NOMO-1 treated with dmso at 0.1 percent for 144 hours (cell line): Measurements from ENCODE around the gene SYT1.

Source experiments
- DNase-seq: peaks from one replicate; lab custom pipeline; 2025; ENCODE audit not compliant: unreplicated experiment; lab: John Stamatoyannopoulos, UW

The SYT1 gene

GRCh38 chr12:79127271-79127751 lies 262.7 kb downstream of the SYT1 start:
- peak; percentile 86 for DNase-seq

- no peak for DNase-seq
Observed at GRCh38 chr12:79128956-79129355, 264.4 kb downstream of the SYT1 start.

- DNase-seq, result no peak
Observed at GRCh38 chr12:79138872-79139271, 274.3 kb downstream of the SYT1 start.

- DNase-seq, result no peak
Observed at GRCh38 chr12:79140711-79141110, 276.1 kb downstream of the SYT1 start.

GRCh38 chr12:79141776-79142175 lies 277.2 kb downstream of the SYT1 start:
- DNase-seq, result no peak

- no peak for DNase-seq
Observed at GRCh38 chr12:79143803-79144202, 279.2 kb downstream of the SYT1 start.

- DNase-seq, result no peak
Observed at GRCh38 chr12:79151956-79152355, 287.4 kb downstream of the SYT1 start.

- no peak for DNase-seq
Observed at GRCh38 chr12:79155683-79156082, 291.1 kb downstream of the SYT1 start.

- no peak for DNase-seq
Observed at GRCh38 chr12:79156846-79157463, 292.4 kb downstream of the SYT1 start.

GRCh38 chr12:79161249-79161934 lies 296.8 kb downstream of the SYT1 start:
- DNase-seq, result no peak

- no peak for DNase-seq
Observed at GRCh38 chr12:79162147-79162772, 297.7 kb downstream of the SYT1 start.

GRCh38 chr12:79162948-79163347 lies 298.4 kb downstream of the SYT1 start:
- no peak for DNase-seq

GRCh38 chr12:79164890-79165289 lies 300.3 kb downstream of the SYT1 start:
- no peak for DNase-seq

GRCh38 chr12:79168687-79169086 lies 304.1 kb downstream of the SYT1 start:
- no peak for DNase-seq

- no peak for DNase-seq
Observed at GRCh38 chr12:79174626-79175025, 310.1 kb downstream of the SYT1 start.

GRCh38 chr12:79183003-79183402 lies 318.4 kb downstream of the SYT1 start:
- no peak for DNase-seq

- no peak for DNase-seq
Observed at GRCh38 chr12:79183926-79184325, 319.4 kb downstream of the SYT1 start.

GRCh38 chr12:79186506-79186905 lies 321.9 kb downstream of the SYT1 start:
- DNase-seq, result no peak

GRCh38 chr12:79187032-79187431 lies 322.5 kb downstream of the SYT1 start:
- DNase-seq, result no peak

GRCh38 chr12:79191391-79191790 lies 326.8 kb downstream of the SYT1 start:
- no peak for DNase-seq

GRCh38 chr12:79194595-79194994 lies 330.0 kb downstream of the SYT1 start:
- DNase-seq, result no peak

- no peak for DNase-seq
Observed at GRCh38 chr12:79199166-79199565, 334.6 kb downstream of the SYT1 start.
